ENCODE data around the gene LRRC10B. TPM values are rescaled to one million over a fixed set of nuclear protein-coding genes. Genes with fewer than 3 reads are reported as not detected.
A peak's percentile ranks its signal among the peaks of the same experiment; 100 is the strongest.

The LRRC10B gene
- polyA plus RNA-seq, 2 of the 4 experiments (the other 2 are of a cell fraction): 0.03 to 0.04 TPM

DNA sequence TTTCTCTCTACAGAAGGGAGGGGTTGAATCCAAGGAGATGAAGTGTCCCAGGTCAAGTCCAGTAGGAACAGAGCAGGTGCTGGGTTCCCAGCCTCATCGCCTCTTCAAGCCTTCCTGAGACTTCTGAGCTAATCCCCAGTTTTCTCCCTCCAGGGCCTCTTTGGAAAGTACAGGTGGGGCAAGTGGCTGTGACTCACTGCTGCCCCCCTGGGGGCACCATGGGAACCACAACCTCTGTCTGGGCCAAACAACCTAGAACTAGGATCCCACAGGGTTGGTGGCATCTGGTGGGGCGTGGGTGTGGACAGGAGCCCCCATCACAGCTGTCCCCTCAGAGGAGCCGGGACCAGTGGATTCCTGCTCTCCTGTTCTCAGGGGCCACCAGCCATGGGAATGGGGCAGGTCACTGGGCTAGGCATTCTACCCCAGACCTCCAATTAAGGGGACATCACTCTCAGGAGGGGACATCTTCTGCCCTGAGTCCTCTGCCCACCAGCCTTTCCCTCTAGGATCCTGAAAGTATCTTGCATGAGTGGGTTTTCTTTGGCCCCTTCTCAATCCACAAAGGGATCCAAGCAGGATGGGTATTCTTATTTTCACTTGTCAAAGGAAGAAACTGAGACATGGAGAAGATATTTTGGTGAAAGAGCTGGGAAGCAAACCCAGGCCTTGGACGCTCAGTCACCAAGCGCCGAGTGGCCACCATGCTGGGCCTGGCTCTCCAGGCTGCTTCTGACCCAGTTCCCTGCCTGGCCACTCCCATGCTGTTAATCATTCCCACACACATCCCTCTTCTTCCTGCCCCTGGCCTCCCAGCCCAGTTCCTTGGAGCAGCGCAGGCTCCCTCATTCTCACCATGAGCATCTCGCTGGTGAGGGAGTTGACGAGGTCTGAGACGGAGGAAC, 23.8 kb downstream of the LRRC10B start:
- ChIA-PET CTCF (interaction anchor here (0.6 to 9.1 kb wide), 27 partner anchors 8 to 151 kb away, joined by 3 to 150 read pairs (median 5); a partner anchor contains a TSS), POLR2A (no interaction called here)
- no peak overlapping the region for H3K4me3 ChIP-seq
- no peaks in the 10 kb centered on the region for H3K9me3 ChIP-seq
- ATAC-seq: peak; percentile 42 to 83; a peak in 5 of 6 replicates
- peaks cover 9% of the 10 kb centered on the region for H3K4me1 ChIP-seq
- TF ChIP-seq RAD21 (conservative IDR thresholded peaks at IDR 0.05 in 1 of 2, IDR thresholded peaks at IDR 0.05 in 1 of 2) (peak; percentile 38 to 44; a peak in 3 of 5 replicates), ZNF302 (CRISPR knock-in tag; IDR thresholded peaks at IDR 0.05) (no peak), PHF8 (IDR thresholded peaks at IDR 0.05; ENCODE audit: borderline replicate concordance, low read depth) (no peak), CEBPB (IDR thresholded peaks at IDR 0.05) (no peak), ZC3H11A (IDR thresholded peaks at IDR 0.05) (no peak), SMC3 (IDR thresholded peaks at IDR 0.05) (peak; percentile 47; the same call in 1 of the 3 replicates), KDM1A (IDR thresholded peaks at IDR 0.05; ENCODE audit: low read depth) (no peak), RNF2 (IDR thresholded peaks at IDR 0.05; ENCODE audit: borderline replicate concordance, low read depth) (no peak), MAFK (IDR thresholded peaks at IDR 0.05; ENCODE audit: partially characterized antibody) (no peak)
- TF ChIP-seq, protein P1, sequence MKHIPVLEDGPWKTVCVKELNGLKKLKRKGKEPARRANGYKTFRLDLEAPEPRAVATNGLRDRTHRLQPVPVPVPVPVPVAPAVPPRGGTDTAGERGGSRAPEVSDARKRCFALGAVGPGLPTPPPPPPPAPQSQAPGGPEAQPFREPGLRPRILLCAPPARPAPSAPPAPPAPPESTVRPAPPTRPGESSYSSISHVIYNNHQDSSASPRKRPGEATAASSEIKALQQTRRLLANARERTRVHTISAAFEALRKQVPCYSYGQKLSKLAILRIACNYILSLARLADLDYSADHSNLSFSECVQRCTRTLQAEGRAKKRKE (CRISPR knock-in tag; IDR thresholded peaks at IDR 0.05; ENCODE audit: low read depth): no peak
- TF ChIP-seq, protein P2, sequence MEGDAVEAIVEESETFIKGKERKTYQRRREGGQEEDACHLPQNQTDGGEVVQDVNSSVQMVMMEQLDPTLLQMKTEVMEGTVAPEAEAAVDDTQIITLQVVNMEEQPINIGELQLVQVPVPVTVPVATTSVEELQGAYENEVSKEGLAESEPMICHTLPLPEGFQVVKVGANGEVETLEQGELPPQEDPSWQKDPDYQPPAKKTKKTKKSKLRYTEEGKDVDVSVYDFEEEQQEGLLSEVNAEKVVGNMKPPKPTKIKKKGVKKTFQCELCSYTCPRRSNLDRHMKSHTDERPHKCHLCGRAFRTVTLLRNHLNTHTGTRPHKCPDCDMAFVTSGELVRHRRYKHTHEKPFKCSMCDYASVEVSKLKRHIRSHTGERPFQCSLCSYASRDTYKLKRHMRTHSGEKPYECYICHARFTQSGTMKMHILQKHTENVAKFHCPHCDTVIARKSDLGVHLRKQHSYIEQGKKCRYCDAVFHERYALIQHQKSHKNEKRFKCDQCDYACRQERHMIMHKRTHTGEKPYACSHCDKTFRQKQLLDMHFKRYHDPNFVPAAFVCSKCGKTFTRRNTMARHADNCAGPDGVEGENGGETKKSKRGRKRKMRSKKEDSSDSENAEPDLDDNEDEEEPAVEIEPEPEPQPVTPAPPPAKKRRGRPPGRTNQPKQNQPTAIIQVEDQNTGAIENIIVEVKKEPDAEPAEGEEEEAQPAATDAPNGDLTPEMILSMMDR (IDR thresholded peaks at IDR 0.05): peak; percentile 78
- 27% methylated on average over 10 of the region's 10 CpGs for whole genome bisulfite sequencing (ENCODE audit: missing lambda C conversion rate)
- FAIRE-seq: no peak
- peak; percentile 49 to 87 for DNase-seq (ENCODE audit: low read depth in 1 of 2, low spot score in 1 of 2)
- H3K4me2 ChIP-seq: peak overlapping the region; percentile 20; the same call in 1 of the 3 replicates
- H3K27ac ChIP-seq: peak overlapping the region in 1 of 2 experiments; percentile 56; a peak in 2 of 6 replicates

DNA sequence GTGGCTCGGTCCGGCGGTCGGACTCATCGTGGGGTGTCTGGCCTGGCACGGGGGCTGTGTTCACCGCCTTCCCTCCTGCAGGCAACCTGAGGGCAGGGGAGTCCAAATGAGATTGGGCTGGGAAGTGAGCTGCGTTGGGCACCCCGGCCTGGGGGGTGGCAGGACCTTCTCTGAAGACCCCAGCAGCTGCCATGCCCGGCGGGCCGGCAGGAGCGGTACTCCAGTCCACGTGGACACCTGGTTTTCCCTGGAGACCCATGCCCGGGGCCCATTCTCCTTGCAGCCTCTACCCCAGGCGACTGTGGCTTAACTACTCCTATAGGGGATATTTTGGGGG, 24.5 kb downstream of the LRRC10B start:
- ChIA-PET CTCF (interaction anchor here (0.6 to 9.1 kb wide), 16 partner anchors 9 to 107 kb away, joined by 3 to 150 read pairs (median 6); a partner anchor contains a TSS), POLR2A (no interaction called here)
- Histone ChIP-seq H3K27ac (0 out of 6 replicates have a peak overlapping the region, but pooled peaks of 1 of the 2 experiments have one; percentile 22), H3K9me3 (no peaks in the 10 kb centered on the region), H3K4me3 (no peak overlapping the region), H3K4me2 (no peak overlapping the region), H3K4me1 (peaks cover 9% of the 10 kb centered on the region)
- 53% methylated on average over 9 of the region's 16 CpGs for WGBS (ENCODE audit: missing lambda C conversion rate)
- FAIRE-seq: no peak
- no peak for DNase-seq (ENCODE audit: low read depth in 1 of 2, low spot score in 1 of 2)
- TF ChIP-seq RNF2 (IDR thresholded peaks at IDR 0.05; ENCODE audit: borderline replicate concordance, low read depth): no peak
- TF ChIP-seq HEYL (CRISPR knock-in tag; IDR thresholded peaks at IDR 0.05): no peak
- no peak for TF ChIP-seq POLR2AphosphoS2 (conservative IDR thresholded peaks at IDR 0.05; ENCODE audit: low read length)
- no peak for TF ChIP-seq CHD4 (IDR thresholded peaks at IDR 0.05; ENCODE audit: borderline replicate concordance)
- TF ChIP-seq NPAS2 (CRISPR knock-in tag; IDR thresholded peaks at IDR 0.05; ENCODE audit: borderline replicate concordance): no peak
- no peak for TF ChIP-seq RCOR1 (IDR thresholded peaks at IDR 0.05; ENCODE audit: low read depth, low read length)
- TF ChIP-seq ZNF302 (CRISPR knock-in tag; IDR thresholded peaks at IDR 0.05): no peak
- no peak for TF ChIP-seq EHMT2 (IDR thresholded peaks at IDR 0.05; ENCODE audit: low read depth)
- no peak for TF ChIP-seq MYC (IDR thresholded peaks at IDR 0.05; ENCODE audit: borderline replicate concordance, low read length)
- no peak for TF ChIP-seq ZFP36 (IDR thresholded peaks at IDR 0.05; ENCODE audit: borderline replicate concordance, partially characterized antibody)
- no peak for TF ChIP-seq SMC3 (IDR thresholded peaks at IDR 0.05)
- TF ChIP-seq HDAC2 (IDR thresholded peaks at IDR 0.05): no peak
- TF ChIP-seq FOXS1 (CRISPR knock-in tag; IDR thresholded peaks at IDR 0.05): no peak
- TF ChIP-seq CHD2 (IDR thresholded peaks at IDR 0.05; ENCODE audit: low read length, partially characterized antibody): no peak
- TF ChIP-seq FOSL2 (IDR thresholded peaks at IDR 0.05): no peak
- no peak for TF ChIP-seq FOSL2 (CRISPR knock-in tag; IDR thresholded peaks at IDR 0.05)
- TF ChIP-seq RFX5 (IDR thresholded peaks at IDR 0.05): no peak
- TF ChIP-seq, protein P3, sequence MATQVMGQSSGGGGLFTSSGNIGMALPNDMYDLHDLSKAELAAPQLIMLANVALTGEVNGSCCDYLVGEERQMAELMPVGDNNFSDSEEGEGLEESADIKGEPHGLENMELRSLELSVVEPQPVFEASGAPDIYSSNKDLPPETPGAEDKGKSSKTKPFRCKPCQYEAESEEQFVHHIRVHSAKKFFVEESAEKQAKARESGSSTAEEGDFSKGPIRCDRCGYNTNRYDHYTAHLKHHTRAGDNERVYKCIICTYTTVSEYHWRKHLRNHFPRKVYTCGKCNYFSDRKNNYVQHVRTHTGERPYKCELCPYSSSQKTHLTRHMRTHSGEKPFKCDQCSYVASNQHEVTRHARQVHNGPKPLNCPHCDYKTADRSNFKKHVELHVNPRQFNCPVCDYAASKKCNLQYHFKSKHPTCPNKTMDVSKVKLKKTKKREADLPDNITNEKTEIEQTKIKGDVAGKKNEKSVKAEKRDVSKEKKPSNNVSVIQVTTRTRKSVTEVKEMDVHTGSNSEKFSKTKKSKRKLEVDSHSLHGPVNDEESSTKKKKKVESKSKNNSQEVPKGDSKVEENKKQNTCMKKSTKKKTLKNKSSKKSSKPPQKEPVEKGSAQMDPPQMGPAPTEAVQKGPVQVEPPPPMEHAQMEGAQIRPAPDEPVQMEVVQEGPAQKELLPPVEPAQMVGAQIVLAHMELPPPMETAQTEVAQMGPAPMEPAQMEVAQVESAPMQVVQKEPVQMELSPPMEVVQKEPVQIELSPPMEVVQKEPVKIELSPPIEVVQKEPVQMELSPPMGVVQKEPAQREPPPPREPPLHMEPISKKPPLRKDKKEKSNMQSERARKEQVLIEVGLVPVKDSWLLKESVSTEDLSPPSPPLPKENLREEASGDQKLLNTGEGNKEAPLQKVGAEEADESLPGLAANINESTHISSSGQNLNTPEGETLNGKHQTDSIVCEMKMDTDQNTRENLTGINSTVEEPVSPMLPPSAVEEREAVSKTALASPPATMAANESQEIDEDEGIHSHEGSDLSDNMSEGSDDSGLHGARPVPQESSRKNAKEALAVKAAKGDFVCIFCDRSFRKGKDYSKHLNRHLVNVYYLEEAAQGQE (IDR thresholded peaks at IDR 0.05): no peak
- TF ChIP-seq, protein P1 (CRISPR knock-in tag; IDR thresholded peaks at IDR 0.05; ENCODE audit: low read depth): no peak
- no peak for TF ChIP-seq RAD21 (conservative IDR thresholded peaks at IDR 0.05 in 1 of 2, IDR thresholded peaks at IDR 0.05 in 1 of 2)
- TF ChIP-seq SREBF2 (IDR thresholded peaks at IDR 0.05): no peak
- no peak for ATAC-seq
